ENCODE results near the gene EXOC6B. TPM values are rescaled to one million over a fixed set of nuclear protein-coding genes. Genes with fewer than 3 reads are reported as not detected.

EXOC6B gene
- total and polyA plus RNA-seq, 8 donors: 22.1 to 30.8 (median 25.9) TPM

- Histone ChIP-seq H3K36me3 (no peaks in the 10 kb centered on the region), H3K27ac (no peak overlapping the region), H3K4me1 (no peaks in the 10 kb centered on the region), H3K4me3 (no peak overlapping the region), H3K27me3 (no peaks in the 10 kb centered on the region), H3K9me3 (no peaks in the 10 kb centered on the region)
- no peak for DNase-seq
- intact Hi-C loops (cut with DNase I): no loop called here
- no peak for TF ChIP-seq CTCF (IDR thresholded peaks at IDR 0.05)
- ATAC-seq: no peak
Observed at GRCh38 chr2:72750977-72751639, 74.7 kb downstream of the EXOC6B start.

GRCh38 chr2:72750466-72750865, 75.4 kb downstream of the EXOC6B start:
- Histone ChIP-seq H3K27ac (no peak overlapping the region), H3K27me3 (no peaks in the 10 kb centered on the region), H3K36me3 (no peaks in the 10 kb centered on the region), H3K4me1 (no peaks in the 10 kb centered on the region), H3K4me3 (no peak overlapping the region), H3K9me3 (no peaks in the 10 kb centered on the region)
- no peak for TF ChIP-seq CTCF (IDR thresholded peaks at IDR 0.05)
- DNase-seq (no peak), ATAC-seq (no peak)
- intact Hi-C loops (cut with DNase I): no loop called here

DNA sequence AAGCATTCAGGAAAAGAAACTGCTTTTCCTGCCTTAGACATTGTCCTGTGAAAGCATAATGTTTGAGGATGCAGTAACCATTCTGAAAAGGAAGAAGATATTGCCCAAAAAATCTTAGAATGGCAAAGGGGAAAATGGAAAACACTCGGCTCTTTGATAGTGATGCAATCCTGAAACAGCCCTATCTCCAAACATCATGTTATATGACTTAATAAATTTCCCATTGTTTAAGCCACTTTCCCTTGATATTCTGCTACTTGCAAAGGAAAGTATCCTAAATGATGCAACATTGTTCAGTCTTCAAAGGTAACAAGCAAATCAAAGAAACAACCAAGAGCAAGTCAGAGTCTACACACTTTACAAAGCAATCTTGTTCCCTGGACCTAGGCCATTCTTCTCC, 78.5 kb downstream of the EXOC6B start:
- no peaks in the 10 kb centered on the region for H3K9me3 ChIP-seq
- H3K27me3 ChIP-seq: no peaks in the 10 kb centered on the region
- ATAC-seq: no peak
- TF ChIP-seq CTCF (IDR thresholded peaks at IDR 0.05): no peak
- H3K27ac ChIP-seq: no peak overlapping the region
- DNase-seq: no peak
- H3K4me3 ChIP-seq: no peak overlapping the region
- intact Hi-C loops (cut with DNase I): no loop called here
- no peaks in the 10 kb centered on the region for H3K36me3 ChIP-seq
- no peaks in the 10 kb centered on the region for H3K4me1 ChIP-seq

- peak in 2 of 4 donors; percentile 72 to 79 for DNase-seq
- TF ChIP-seq CTCF (IDR thresholded peaks at IDR 0.05): peak; percentile 38 to 70
Observed at GRCh38 chr2:72745679-72746368, 80.0 kb downstream of the EXOC6B start.

GRCh38 chr2:72744049-72744448, 81.8 kb downstream of the EXOC6B start:
- Histone ChIP-seq H3K36me3 (no peaks in the 10 kb centered on the region), H3K27ac (no peak overlapping the region), H3K9me3 (no peaks in the 10 kb centered on the region), H3K4me3 (no peak overlapping the region), H3K4me1 (no peaks in the 10 kb centered on the region), H3K27me3 (no peaks in the 10 kb centered on the region)
- intact Hi-C loops (cut with DNase I): no loop called here
- DNase-seq: peak in 1 of 4 donors; percentile 29
- ATAC-seq: peak; percentile 60
- no peak for TF ChIP-seq CTCF (IDR thresholded peaks at IDR 0.05)

More at GRCh38 chr2:72745679-72746368, 80.0 kb downstream of the EXOC6B start:
- Histone ChIP-seq H3K27me3 (no peaks in the 10 kb centered on the region), H3K27ac (no peak overlapping the region), H3K4me3 (no peak overlapping the region), H3K9me3 (no peaks in the 10 kb centered on the region), H3K4me1 (no peaks in the 10 kb centered on the region), H3K36me3 (no peaks in the 10 kb centered on the region)
- intact Hi-C loops (cut with DNase I): no loop called here
- peak; percentile 86 for ATAC-seq
